HEK293T (cell line): ENCODE data around the gene ANKS6.

Experiments used
- CTCF ChIA-PET: fragments of 350-600 bp; formaldehyde crosslinking; extraction: SDS; loops from one replicate; lab custom pipeline; 2021; ENCODE audit warnings: antibody characterized with exemption, inconsistent platforms; lab: Yijun Ruan, JAX
- POLR2A ChIA-PET: fragments of 350-600 bp; formaldehyde crosslinking; extraction: SDS; loops from one replicate; lab custom pipeline; 2020; ENCODE audit warnings: antibody characterized with exemption, inconsistent platforms; lab: Yijun Ruan, JAX
- DNase-seq: peaks from one replicate; pipeline ENCODE4 v3.0.0; 2012; ENCODE audit warnings: mixed read lengths; ENCODE audit errors: extremely low spot score
- ARNT ChIP-seq: fragments of 450-650 bp; IDR thresholded peaks from 2 replicates; pipeline ENCODE4 v1.6.1; 2017; ENCODE audit warnings: mild to moderate bottlenecking
- BHLHE40 ChIP-seq: fragments of 450-650 bp; IDR thresholded peaks from 2 replicates; pipeline ENCODE4 v1.6.1; 2016; ENCODE audit warnings: mild to moderate bottlenecking, moderate library complexity, borderline replicate concordance
- CTBP1 ChIP-seq: fragments of 450-650 bp; IDR thresholded peaks from 2 replicates; pipeline ENCODE4 v1.6.1; 2016; ENCODE audit warnings: borderline replicate concordance
- ELF4 ChIP-seq: fragments of 450-650 bp; IDR thresholded peaks from 2 replicates; pipeline ENCODE4 v1.6.1; 2017; ENCODE audit warnings: antibody characterized with exemption
- FOXA1 ChIP-seq: fragments of 450-650 bp; IDR thresholded peaks from 2 replicates; pipeline ENCODE4 v1.6.1; 2016; ENCODE audit warnings: mild to moderate bottlenecking
- FOXK2 ChIP-seq: fragments of 450-650 bp; IDR thresholded peaks from 2 replicates; pipeline ENCODE4 v1.6.1; 2016; ENCODE audit warnings: mild to moderate bottlenecking
- FOXM1 ChIP-seq: fragments of 450-650 bp; IDR thresholded peaks from 2 replicates; pipeline ENCODE4 v1.6.1; 2017; ENCODE audit warnings: mild to moderate bottlenecking, borderline replicate concordance
- HDGF ChIP-seq: fragments of 450-650 bp; IDR thresholded peaks from 2 replicates; pipeline ENCODE4 v1.6.1; 2017; ENCODE audit warnings: antibody characterized with exemption, borderline replicate concordance
- L3MBTL2 ChIP-seq: fragments of 450-650 bp; conservative IDR thresholded peaks from 2 replicates; pipeline ENCODE4 v1.6.1; 2016; ENCODE audit warnings: mild to moderate bottlenecking
- LEF1 ChIP-seq: fragments of 450-650 bp; IDR thresholded peaks from 2 replicates; pipeline ENCODE4 v1.6.1; 2017; ENCODE audit warnings: mild to moderate bottlenecking, borderline replicate concordance
- NFRKB ChIP-seq: fragments of 450-650 bp; IDR thresholded peaks from 2 replicates; pipeline ENCODE4 v1.6.1; 2016; ENCODE audit warnings: mild to moderate bottlenecking, moderate library complexity
- PKNOX1 ChIP-seq: fragments of 450-650 bp; IDR thresholded peaks from 2 replicates; pipeline ENCODE4 v1.6.1; 2016
- SP1 ChIP-seq: fragments of 450-650 bp; IDR thresholded peaks from 2 replicates; pipeline ENCODE4 v1.6.1; 2017
- SUZ12 ChIP-seq: fragments of 450-650 bp; IDR thresholded peaks from 2 replicates; pipeline ENCODE4 v1.6.1; 2016; ENCODE audit warnings: mild to moderate bottlenecking
- TARDBP ChIP-seq: fragments of 450-650 bp; IDR thresholded peaks from 2 replicates; pipeline ENCODE4 v1.6.1; 2016
- ZNF384 ChIP-seq: fragments of 450-650 bp; IDR thresholded peaks from 2 replicates; pipeline ENCODE4 v1.6.1; 2016

The ANKS6 gene

GRCh38 chr9:98806394-98807035 is 10.2 kb upstream of the ANKS6 start:
- DNase-seq: no peak
- TF ChIP-seq ELF4: no peak
- TF ChIP-seq FOXA1: no peak
- no peak for TF ChIP-seq CTBP1
- TF ChIP-seq ZNF384: no peak
- no peak for TF ChIP-seq L3MBTL2
- no peak for TF ChIP-seq HDGF
- TF ChIP-seq FOXK2: no peak
- no peak for TF ChIP-seq SUZ12
- TF ChIP-seq FOXM1: no peak
- no peak for TF ChIP-seq TARDBP
- TF ChIP-seq BHLHE40: no peak
- POLR2A ChIA-PET: interaction anchor here (1.3 to 2.7 kb wide), 2 partner anchors 10 to 11 kb away, joined by 3 to 10 read pairs; partner anchors contain the start of gene ANKS6
- CTCF ChIA-PET: interaction anchor here (1.3 to 1.8 kb wide), 3 partner anchors 10 to 192 kb away, joined by 4 to 10 read pairs (median 7); partner anchors contain the start of gene ANKS6

- DNase-seq: no peak
- ChIA-PET POLR2A (interaction anchor here (1.3 to 2.7 kb wide), 2 partner anchors 9 to 11 kb away, joined by 3 to 10 read pairs; partner anchors contain the start of gene ANKS6), CTCF (interaction anchor here (1.8 kb wide), 2 partner anchors 9 to 43 kb away, joined by 7 to 10 read pairs; partner anchors contain the start of gene ANKS6)
- no peak for TF ChIP-seq ZNF384
- TF ChIP-seq FOXM1: no peak
Observed at GRCh38 chr9:98805506-98806272, 9.3 kb upstream of the ANKS6 start.

GRCh38 chr9:98804083-98804482 is 7.7 kb upstream of the ANKS6 start:
- POLR2A ChIA-PET: interaction anchor here (0.6 kb wide), 1 partner anchor 13 kb away, joined by 3 read pairs; no protein-coding TSS in a partner anchor
- no peak for DNase-seq
- no peak for TF ChIP-seq ELF4
- TF ChIP-seq ARNT: no peak
- TF ChIP-seq ZNF384: no peak
- no peak for TF ChIP-seq FOXA1
- no peak for TF ChIP-seq FOXM1
- no peak for TF ChIP-seq SUZ12
- no peak for TF ChIP-seq SP1
- no peak for TF ChIP-seq PKNOX1
- TF ChIP-seq FOXK2: no peak
- TF ChIP-seq L3MBTL2: no peak
- TF ChIP-seq LEF1: no peak
- TF ChIP-seq CTBP1: no peak
- TF ChIP-seq NFRKB: no peak
- TF ChIP-seq TARDBP: no peak
- CTCF ChIA-PET: no interaction called here

- TF ChIP-seq L3MBTL2: no peak
- CTCF ChIA-PET: interaction anchor here (0.6 kb wide), 1 partner anchor 15 kb away, joined by 3 read pairs; no protein-coding TSS in a partner anchor
- DNase-seq: no peak
- POLR2A ChIA-PET: no interaction called here
Observed at GRCh38 chr9:98801969-98802371, 5.6 kb upstream of the ANKS6 start.

- CTCF ChIA-PET: no interaction called here
- DNase-seq: no peak
- no peak for TF ChIP-seq L3MBTL2
- TF ChIP-seq NFRKB: no peak
- POLR2A ChIA-PET: no interaction called here
Observed at GRCh38 chr9:98801561-98801960, 5.2 kb upstream of the ANKS6 start.

GRCh38 chr9:98798254-98798653 is 1.9 kb upstream of the ANKS6 start:
- POLR2A ChIA-PET: no interaction called here
- CTCF ChIA-PET: no interaction called here
- DNase-seq: no peak
- no peak for TF ChIP-seq SUZ12

GRCh38 chr9:98797491-98797890 is 1.1 kb upstream of the ANKS6 start:
- TF ChIP-seq HDGF (no peak), PKNOX1 (no peak), SP1 (no peak), FOXK2 (no peak), ELF4 (no peak), FOXA1 (no peak), L3MBTL2 (no peak), LEF1 (no peak), ZNF384 (no peak), CTBP1 (no peak), SUZ12 (no peak), NFRKB (no peak), BHLHE40 (no peak), FOXM1 (no peak), ARNT (no peak), TARDBP (no peak)
- no peak for DNase-seq
- POLR2A ChIA-PET: interaction anchor here (2.3 kb wide), 1 partner anchor 9 kb away, joined by 10 read pairs; the partner anchor contains the start of gene GALNT12

More at GRCh38 chr9:98797491-98797890, 1.1 kb upstream of the ANKS6 start:
- CTCF ChIA-PET: interaction anchor here (1.9 kb wide), 1 partner anchor 9 kb away, joined by 10 read pairs; no protein-coding TSS in a partner anchor
